Body of pancreas (tissue), 4 donors: Measurements from ENCODE around the gene CIRBP. TPM values are rescaled to one million over a fixed set of nuclear protein-coding genes. Genes with fewer than 3 reads are reported as not detected.

Source experiments
- ATAC-seq: fragments of 150-250 bp; one replicate; pipeline ENCODE4 v1.9.1; 2016
- DNase-seq, 4 donors: peaks; one replicate each; pipeline ENCODE4 v3.0.0-alpha.2; 2019
- H3K27ac ChIP-seq, 4 donors: fragments of 200-600 bp; sonication (generic); 1 replicate in 3 of 4; 2 replicates in 1 of 4; pipeline versions ENCODE4 v1.5.1 to v1.6.1; 2016 to 2019; ENCODE audit warnings: mild to moderate bottlenecking in 1 of 4, mixed read lengths in 1 of 4, moderate library complexity in 1 of 4
- H3K27me3 ChIP-seq, 2 donors: fragments of 200-600 bp; sonication (generic); one replicate each; pipeline ENCODE4 v1.6.0; 2016; ENCODE audit warnings: mild to moderate bottlenecking in 1 of 2
- H3K36me3 ChIP-seq, 2 donors: fragments of 200-600 bp; sonication (generic); replicated peaks in 1 of 2; 2 replicates each; pipeline ENCODE4 v1.5.1; 2016; ENCODE audit warnings: low read depth in 2 of 2; ENCODE audit not compliant: insufficient read depth in 1 of 2
- H3K4me1 ChIP-seq: fragments of 200-600 bp; sonication (generic); one replicate; pipeline ENCODE4 v1.6.0; 2016
- H3K4me3 ChIP-seq, 2 donors: fragments of 200-600 bp; sonication (generic); 1 replicate in 1 of 2; 2 replicates in 1 of 2; pipeline ENCODE4 v1.5.1; 2016 to 2019
- H3K9me3 ChIP-seq, 3 donors: fragments of 200-600 bp; sonication (generic); 1 replicate in 2 of 3; 2 replicates in 1 of 3; pipeline ENCODE4 v1.5.1; 2016
- POLR2A ChIP-seq, 3 donors: fragments of 450-650 bp; IDR thresholded peaks; one replicate each; pipeline ENCODE4 v1.6.1; 2016; ENCODE audit warnings: antibody characterized with exemption in 3 of 3, mild to moderate bottlenecking in 2 of 3
- WGBS, 2 donors: methylation state at CpG; one replicate each; pipeline ENCODE4 v1.1.5; 2017; 5-methylcytosine and 5-hydroxymethylcytosine counted together
- intact Hi-C: fragments of 100-400 bp; cut with DNase I; formaldehyde crosslinking; loops from one replicate; pipeline ENCODE4 v1.15.1; 2023
- total RNA-seq, 2 donors: library from RNA; depleted of rRNA; stranded (reverse); fragments of >200 nt; gene quantifications; one replicate each; pipeline ENCODE4 v1.1.0, GENCODE V29; 2016
- TF ChIP-seq, protein P1 (sequence below), 7 experiments: fragments of 450-650 bp in 4 of 7; fragments of 200-600 bp in 3 of 7; sonication (generic) in 3 of 7; IDR thresholded peaks; one replicate each; pipeline ENCODE4 v1.5.1; 2016 to 2019; ENCODE audit warnings: antibody characterized with exemption in 7 of 7

Gene CIRBP
- total RNA-seq, 2 donors from 2014 or later, result 582 to 630 TPM

- Histone ChIP-seq H3K36me3 (peaks cover 7 to 8% of the 10 kb centered on the region in 2 donors), H3K9me3 (no peaks in the 10 kb centered on the region), H3K27me3 (no peaks in the 10 kb centered on the region), H3K27ac (peak overlapping the region; percentile 95 to 100 (median 98)), H3K4me3 (no peak overlapping the region), H3K4me1 (peaks cover 81% of the 10 kb centered on the region)
- ATAC-seq (no peak), DNase-seq (peak in 1 of 4 donors; percentile 14)
- TF ChIP-seq POLR2A (IDR thresholded peaks at IDR 0.05), result no peak
- TF ChIP-seq, protein P1, sequence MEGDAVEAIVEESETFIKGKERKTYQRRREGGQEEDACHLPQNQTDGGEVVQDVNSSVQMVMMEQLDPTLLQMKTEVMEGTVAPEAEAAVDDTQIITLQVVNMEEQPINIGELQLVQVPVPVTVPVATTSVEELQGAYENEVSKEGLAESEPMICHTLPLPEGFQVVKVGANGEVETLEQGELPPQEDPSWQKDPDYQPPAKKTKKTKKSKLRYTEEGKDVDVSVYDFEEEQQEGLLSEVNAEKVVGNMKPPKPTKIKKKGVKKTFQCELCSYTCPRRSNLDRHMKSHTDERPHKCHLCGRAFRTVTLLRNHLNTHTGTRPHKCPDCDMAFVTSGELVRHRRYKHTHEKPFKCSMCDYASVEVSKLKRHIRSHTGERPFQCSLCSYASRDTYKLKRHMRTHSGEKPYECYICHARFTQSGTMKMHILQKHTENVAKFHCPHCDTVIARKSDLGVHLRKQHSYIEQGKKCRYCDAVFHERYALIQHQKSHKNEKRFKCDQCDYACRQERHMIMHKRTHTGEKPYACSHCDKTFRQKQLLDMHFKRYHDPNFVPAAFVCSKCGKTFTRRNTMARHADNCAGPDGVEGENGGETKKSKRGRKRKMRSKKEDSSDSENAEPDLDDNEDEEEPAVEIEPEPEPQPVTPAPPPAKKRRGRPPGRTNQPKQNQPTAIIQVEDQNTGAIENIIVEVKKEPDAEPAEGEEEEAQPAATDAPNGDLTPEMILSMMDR (IDR thresholded peaks at IDR 0.05), result no peak
- WGBS, 2 donors, result 47 to 48% methylated on average over 37 to 40 of the region's 40 CpGs
- intact Hi-C loops, result no loop called here
These were observed 687 bp upstream of the CIRBP start for GRCh38 chr19:1268226-1269064.

GRCh38 chr19:1269478-1270212 lies 513 bp downstream of the CIRBP start:
- intact Hi-C loops, result loop anchor here (5.0 kb wide), 1 partner anchor 138 kb away; the partner anchor contains the start of gene DAZAP1
- ATAC-seq, result peak; percentile 65

DNA sequence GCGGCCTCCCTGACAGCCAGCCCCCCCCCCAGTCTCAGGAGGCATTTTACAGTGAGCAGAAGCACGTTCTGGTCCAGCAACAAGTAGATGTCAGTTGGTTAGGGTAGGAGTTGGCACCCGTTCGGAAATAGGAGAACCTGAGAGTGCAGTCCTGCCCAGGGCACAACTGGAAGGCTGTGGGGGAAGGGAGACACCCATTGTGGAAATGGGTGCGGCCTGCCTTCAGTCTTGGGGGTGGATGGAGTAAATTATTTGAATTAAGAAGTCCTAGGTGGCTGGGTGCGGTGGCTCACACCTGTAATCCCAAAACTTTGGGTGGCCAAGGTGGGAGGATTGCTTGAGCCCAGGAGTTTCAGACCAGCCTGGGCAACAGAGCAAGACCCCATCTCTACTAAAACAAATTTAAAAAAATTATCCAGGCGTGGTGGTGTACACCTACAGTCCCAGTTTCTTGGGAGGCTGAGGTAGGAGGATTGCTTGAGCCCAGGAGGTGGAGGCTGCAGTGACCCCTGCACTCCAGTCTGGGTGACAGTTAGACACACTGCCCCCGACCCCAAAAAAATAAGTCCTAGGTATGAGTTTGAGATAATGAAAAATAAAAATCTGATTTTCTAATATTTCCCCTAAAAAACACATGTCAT lies 1.2 kb downstream of the CIRBP start:
- peak overlapping the region; percentile 34 to 79 for H3K4me3 ChIP-seq
- TF ChIP-seq POLR2A (IDR thresholded peaks at IDR 0.05), result no peak
- TF ChIP-seq, protein P1 (IDR thresholded peaks at IDR 0.05), result no peak
- H3K9me3 ChIP-seq, result no peaks in the 10 kb centered on the region
- ATAC-seq (no peak), DNase-seq (peak in 3 of 4 donors; percentile 58 to 64 (median 60))
- peaks cover 7 to 18% of the 10 kb centered on the region in 2 donors for H3K36me3 ChIP-seq
- H3K4me1 ChIP-seq, result peaks cover 89% of the 10 kb centered on the region
- intact Hi-C loops, result loop anchor here (5.0 kb wide), 1 partner anchor 137 kb away; the partner anchor contains the start of gene DAZAP1
- H3K27me3 ChIP-seq, result no peaks in the 10 kb centered on the region
- 7 to 8% methylated on average over 6 to 8 of the region's 8 CpGs for WGBS, 2 donors
- H3K27ac ChIP-seq, result peak overlapping the region; percentile 95 to 100 (median 98)

More at GRCh38 chr19:1269478-1270212, 513 bp downstream of the CIRBP start:
- Histone ChIP-seq H3K4me3 (peak overlapping the region; percentile 34 to 79), H3K27ac (peak overlapping the region; percentile 95 to 100 (median 98)), H3K9me3 (no peaks in the 10 kb centered on the region), H3K4me1 (peaks cover 89% of the 10 kb centered on the region), H3K27me3 (no peaks in the 10 kb centered on the region), H3K36me3 (peaks cover 7 to 16% of the 10 kb centered on the region in 2 donors)
- DNase-seq, result peak; percentile 88 to 92 (median 90)
- TF ChIP-seq, protein P1 (IDR thresholded peaks at IDR 0.05), result peak in 2 of 7 experiments; percentile 11 to 16
- peak in 2 of 3 donors; percentile 0 to 36 for TF ChIP-seq POLR2A (IDR thresholded peaks at IDR 0.05)
- 0% methylated on average over 8 to 64 of the region's 64 CpGs for WGBS, 2 donors

DNA sequence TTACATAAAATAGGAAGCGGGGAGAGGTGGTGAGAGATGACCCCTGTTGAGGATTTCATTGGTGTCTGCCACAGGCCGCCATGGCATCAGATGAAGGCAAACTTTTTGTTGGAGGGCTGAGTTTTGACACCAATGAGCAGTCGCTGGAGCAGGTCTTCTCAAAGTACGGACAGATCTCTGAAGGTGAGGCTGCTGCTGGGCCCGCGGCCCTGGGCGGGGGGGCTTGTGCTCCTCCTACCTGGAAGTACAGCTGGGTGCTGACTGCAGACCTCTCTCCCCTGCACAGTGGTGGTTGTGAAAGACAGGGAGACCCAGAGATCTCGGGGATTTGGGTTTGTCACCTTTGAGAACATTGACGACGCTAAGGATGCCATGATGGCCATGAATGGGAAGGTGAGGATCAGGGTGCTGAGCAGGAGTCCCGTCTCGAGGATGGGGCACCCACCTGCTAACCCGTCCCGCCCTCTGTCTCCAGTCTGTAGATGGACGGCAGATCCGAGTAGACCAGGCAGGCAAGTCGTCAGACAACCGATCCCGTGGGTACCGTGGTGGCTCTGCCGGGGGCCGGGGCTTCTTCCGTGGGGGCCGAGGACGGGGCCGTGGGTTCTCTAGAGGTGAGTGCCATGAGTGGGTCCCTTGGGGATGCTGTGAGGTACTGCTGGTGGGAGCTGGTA lies 1.9 kb downstream of the CIRBP start:
- DNase-seq (peak in 3 of 4 donors; percentile 45 to 53 (median 46)), ATAC-seq (no peak)
- 6 to 21% methylated on average over 9 to 26 of the region's 26 CpGs for WGBS, 2 donors
- intact Hi-C loops, result loop anchor here (5.0 kb wide), 1 partner anchor 136 kb away; the partner anchor contains the start of gene DAZAP1
- Histone ChIP-seq H3K36me3 (peaks cover 7 to 18% of the 10 kb centered on the region in 2 donors), H3K4me3 (peak overlapping the region in 1 of 2 donors; percentile 34), H3K27me3 (no peaks in the 10 kb centered on the region), H3K27ac (peak overlapping the region in 3 of 4 donors; percentile 95 to 100 (median 98)), H3K4me1 (peaks cover 86% of the 10 kb centered on the region), H3K9me3 (no peaks in the 10 kb centered on the region)
- TF ChIP-seq, protein P1 (IDR thresholded peaks at IDR 0.05), result no peak
- no peak for TF ChIP-seq POLR2A (IDR thresholded peaks at IDR 0.05)
